Trophoblast cell (in vitro differentiated cells and primary cell): ENCODE data around the gene NR6A1.

Experiments used
- DNase-seq, 2 donors: peaks; one replicate each; pipeline ENCODE4 v3.0.0-alpha.2; 2016
- H2AFZ ChIP-seq: 2 replicates; pipeline ENCODE4 v1.6.1; 2013; ENCODE audit warnings: low read length, moderate library complexity, mild to moderate bottlenecking; ENCODE audit not compliant: insufficient read depth, poor library complexity
- H2AK5ac ChIP-seq: 2 replicates; pipeline ENCODE4 v1.6.1; 2013; ENCODE audit warnings: mild to moderate bottlenecking, low read length
- H2BK120ac ChIP-seq: 2 replicates; pipeline ENCODE4 v1.6.1; 2013; ENCODE audit warnings: low read length, mild to moderate bottlenecking, moderate library complexity; ENCODE audit not compliant: insufficient read depth, poor library complexity
- H2BK12ac ChIP-seq: 2 replicates; pipeline ENCODE4 v1.6.1; 2013; ENCODE audit warnings: mild to moderate bottlenecking, low read length, moderate library complexity
- H2BK5ac ChIP-seq: 2 replicates; pipeline ENCODE4 v1.6.1; 2013; ENCODE audit warnings: low read length, low read depth, moderate library complexity, mild to moderate bottlenecking; ENCODE audit not compliant: poor library complexity
- H3K14ac ChIP-seq: 2 replicates; pipeline ENCODE4 v1.6.1; 2013; ENCODE audit warnings: mild to moderate bottlenecking, low read length
- H3K18ac ChIP-seq: 2 replicates; pipeline ENCODE4 v1.6.1; 2013; ENCODE audit warnings: mild to moderate bottlenecking, low read length
- H3K23ac ChIP-seq: 2 replicates; pipeline ENCODE4 v1.6.1; 2013; ENCODE audit warnings: low read length
- H3K27ac ChIP-seq: 2 replicates; pipeline ENCODE4 v1.5.1; 2013; ENCODE audit warnings: low read depth, mild to moderate bottlenecking, inconsistent platforms, low read length, moderate library complexity
- H3K27me3 ChIP-seq: 2 replicates; pipeline ENCODE4 v1.6.1; 2013; ENCODE audit warnings: inconsistent platforms, mild to moderate bottlenecking, low read length, moderate library complexity; ENCODE audit not compliant: insufficient read depth
- H3K36me3 ChIP-seq, 2 experiments: 1 replicate in 1 of 2; 2 replicates in 1 of 2; pipeline ENCODE4 v1.6.1; 2013; ENCODE audit warnings: low read length in 2 of 2, mild to moderate bottlenecking in 2 of 2, moderate library complexity in 1 of 2; ENCODE audit not compliant: insufficient read depth in 2 of 2, control insufficient read depth in 1 of 2
- H3K4ac ChIP-seq: 2 replicates; pipeline ENCODE4 v1.6.1; 2013; ENCODE audit warnings: low read depth, mild to moderate bottlenecking, low read length, moderate library complexity
- H3K4me1 ChIP-seq, 2 experiments: 1 replicate in 1 of 2; 2 replicates in 1 of 2; pipeline ENCODE4 v1.6.1; 2013; ENCODE audit warnings: low read length in 2 of 2, mild to moderate bottlenecking in 2 of 2, moderate library complexity in 1 of 2; ENCODE audit not compliant: insufficient read depth in 2 of 2, control insufficient read depth in 1 of 2
- H3K4me2 ChIP-seq: 2 replicates; pipeline ENCODE4 v1.6.1; 2013; ENCODE audit warnings: inconsistent platforms, mild to moderate bottlenecking, low read length, moderate library complexity
- H3K4me3 ChIP-seq: 2 replicates; pipeline ENCODE4 v1.5.1; 2013; ENCODE audit warnings: mild to moderate bottlenecking, low read depth, low read length, inconsistent platforms
- H3K79me1 ChIP-seq: one replicate; pipeline ENCODE4 v1.6.1; 2013; ENCODE audit warnings: low read length
- H3K79me2 ChIP-seq: 2 replicates; pipeline ENCODE4 v1.6.1; 2013; ENCODE audit warnings: low read length, mild to moderate bottlenecking; ENCODE audit not compliant: control insufficient read depth, insufficient read depth, poor library complexity
- H3K9ac ChIP-seq: 2 replicates; pipeline ENCODE4 v1.6.1; 2013; ENCODE audit warnings: mild to moderate bottlenecking, low read length
- H3K9me3 ChIP-seq: 2 replicates; pipeline ENCODE4 v1.6.1; 2013; ENCODE audit warnings: low read depth, mild to moderate bottlenecking, control low read depth, inconsistent platforms, low read length; ENCODE audit not compliant: insufficient read depth
- H4K12ac ChIP-seq: 2 replicates; pipeline ENCODE4 v1.6.1; 2013; ENCODE audit warnings: low read depth, mild to moderate bottlenecking, low read length, moderate library complexity
- H4K8ac ChIP-seq: 2 replicates; pipeline ENCODE4 v1.6.1; 2013; ENCODE audit warnings: low read depth, mild to moderate bottlenecking, low read length, moderate library complexity
- H4K91ac ChIP-seq: one replicate; pipeline ENCODE4 v1.6.1; 2013; ENCODE audit warnings: low read depth, mild to moderate bottlenecking, low read length, moderate library complexity
- WGBS: extraction: QIAGEN DNeasy Blood & Tissue Kit; methylation state at CpG from one replicate; pipeline ENCODE4 v1.1.7; 2013; ENCODE audit warnings: missing lambda C conversion rate; ENCODE audit not compliant: insufficient read length, insufficient coverage; ENCODE audit errors: extremely low coverage; 5-methylcytosine and 5-hydroxymethylcytosine counted together

Gene NR6A1

DNA sequence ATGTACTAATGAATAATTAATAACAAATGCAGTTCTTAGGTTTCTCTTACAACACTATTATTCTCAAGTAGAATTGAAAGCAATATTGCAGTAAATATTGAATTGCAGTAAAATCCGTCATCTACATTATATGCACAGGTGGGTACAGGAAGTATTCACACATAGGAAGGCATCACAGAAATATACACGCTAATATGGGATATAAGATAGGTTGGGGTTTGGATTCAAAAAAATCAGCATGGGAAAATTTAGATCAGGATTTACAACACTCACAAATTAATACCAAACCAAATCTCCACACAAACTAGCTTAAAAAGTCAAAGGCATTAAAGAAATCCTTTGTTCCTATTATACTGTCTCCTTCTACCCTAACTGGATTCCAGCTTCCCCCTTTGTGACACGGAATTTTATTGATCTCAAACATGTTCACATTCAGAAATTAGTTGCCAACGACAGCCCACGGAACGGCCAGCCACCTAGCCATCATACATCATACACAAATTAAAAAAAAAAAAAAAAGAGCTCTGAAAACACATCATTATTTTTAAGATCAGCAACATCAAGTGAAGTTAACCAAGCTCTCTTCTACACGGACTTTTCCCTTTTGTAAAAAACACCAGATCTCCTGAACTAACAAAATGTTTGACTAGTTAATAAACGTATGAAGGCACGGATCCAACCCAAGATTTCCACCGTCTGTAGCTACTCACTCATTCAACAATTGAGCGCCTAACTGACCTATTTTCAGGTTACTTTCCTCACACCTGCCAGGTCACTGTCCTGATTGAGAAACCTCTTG is 2.2 kb downstream of the NR6A1 start:
- H2BK12ac ChIP-seq, result no peak overlapping the region
- no peak overlapping the region for H3K14ac ChIP-seq
- no peak overlapping the region for H4K8ac ChIP-seq
- no peak for DNase-seq
- peaks cover 0 to 3% of the 10 kb centered on the region in 2 experiments for H3K4me1 ChIP-seq
- H3K27me3 ChIP-seq, result peaks cover 9% of the 10 kb centered on the region
- H3K79me2 ChIP-seq, result no peaks in the 10 kb centered on the region
- no peaks in the 10 kb centered on the region for H3K79me1 ChIP-seq
- no peaks in the 10 kb centered on the region for H3K36me3 ChIP-seq
- H3K9me3 ChIP-seq, result no peaks in the 10 kb centered on the region
- H2AK5ac ChIP-seq, result no peak overlapping the region
- H2BK5ac ChIP-seq, result no peak overlapping the region
- H3K27ac ChIP-seq, result no peak overlapping the region
- H4K12ac ChIP-seq, result no peak overlapping the region
- no peak overlapping the region for H2AFZ ChIP-seq
- H2BK120ac ChIP-seq, result no peak overlapping the region
- H4K91ac ChIP-seq, result no peak overlapping the region
- no CpG with 5 or more reads among the region's 11 CpGs for WGBS
- H3K4ac ChIP-seq, result no peak overlapping the region
- H3K18ac ChIP-seq, result no peak overlapping the region
- H3K23ac ChIP-seq, result no peak overlapping the region
- H3K9ac ChIP-seq, result no peak overlapping the region
- H3K4me2 ChIP-seq, result peak overlapping the region; percentile 83
- H3K4me3 ChIP-seq, result no peak overlapping the region

DNA sequence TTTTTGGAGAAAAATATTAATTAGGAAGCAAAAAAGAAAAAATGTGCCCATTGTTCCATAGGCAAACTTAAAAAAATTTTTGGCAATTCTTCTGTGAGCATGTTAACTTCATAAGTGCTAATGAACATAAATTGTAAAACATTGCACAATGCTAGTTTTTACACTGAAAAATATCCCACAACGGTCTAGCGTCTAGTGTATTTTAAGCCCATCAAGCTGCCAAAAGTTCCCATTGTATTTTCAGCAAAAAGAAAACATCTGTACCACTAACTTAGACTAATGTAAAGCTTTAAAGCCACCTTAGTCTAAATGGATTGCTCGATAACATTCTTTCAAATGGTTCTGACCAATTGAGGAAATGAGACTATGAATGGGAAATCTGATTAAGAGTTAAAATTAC is 2.8 kb downstream of the NR6A1 start:
- Histone ChIP-seq H3K9ac (no peak overlapping the region), H2BK12ac (no peak overlapping the region), H2BK120ac (no peak overlapping the region), H3K36me3 (no peaks in the 10 kb centered on the region), H3K4me2 (no peak overlapping the region), H3K4me1 (peaks cover 0 to 3% of the 10 kb centered on the region in 2 experiments), H2AK5ac (no peak overlapping the region), H4K91ac (no peak overlapping the region), H3K4ac (no peak overlapping the region), H3K79me1 (no peaks in the 10 kb centered on the region), H3K27me3 (peaks cover 9% of the 10 kb centered on the region), H4K12ac (no peak overlapping the region), H3K18ac (no peak overlapping the region), H3K9me3 (no peaks in the 10 kb centered on the region), H2BK5ac (no peak overlapping the region), H3K23ac (no peak overlapping the region), H3K27ac (no peak overlapping the region), H4K8ac (no peak overlapping the region), H2AFZ (no peak overlapping the region), H3K14ac (no peak overlapping the region), H3K4me3 (no peak overlapping the region), H3K79me2 (no peaks in the 10 kb centered on the region)
- no CpG with 5 or more reads among the region's 3 CpGs for WGBS
- DNase-seq, result no peak

DNA sequence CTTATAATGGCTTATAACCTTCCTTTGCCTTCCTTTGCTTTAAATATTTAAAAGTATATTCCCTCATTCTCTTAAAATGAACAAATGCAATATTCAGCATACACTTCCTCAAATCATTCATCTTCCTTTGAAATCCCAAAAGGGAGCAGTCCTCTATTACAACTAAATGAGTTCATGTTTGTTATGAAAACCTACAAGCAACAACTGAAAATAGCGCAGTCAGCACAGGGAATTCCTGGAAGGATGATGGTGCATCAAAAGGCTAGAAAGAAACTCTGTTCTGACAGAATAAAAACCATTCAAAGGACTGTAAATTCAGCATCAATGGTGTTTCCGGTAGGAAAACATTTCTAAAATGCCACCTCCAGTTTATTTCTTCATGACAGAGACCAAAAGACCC is 3.3 kb downstream of the NR6A1 start:
- H3K4me3 ChIP-seq, result no peak overlapping the region
- H2BK120ac ChIP-seq, result no peak overlapping the region
- H2AK5ac ChIP-seq, result no peak overlapping the region
- no peak overlapping the region for H2BK12ac ChIP-seq
- H4K12ac ChIP-seq, result no peak overlapping the region
- H3K4me2 ChIP-seq, result no peak overlapping the region
- no peak overlapping the region for H3K27ac ChIP-seq
- no peak overlapping the region for H2AFZ ChIP-seq
- H3K4me1 ChIP-seq, result peaks cover 0 to 3% of the 10 kb centered on the region in 2 experiments
- H3K79me1 ChIP-seq, result no peaks in the 10 kb centered on the region
- no CpG with 5 or more reads among the region's 2 CpGs for WGBS
- no peak overlapping the region for H4K8ac ChIP-seq
- no peak overlapping the region for H2BK5ac ChIP-seq
- no peaks in the 10 kb centered on the region for H3K9me3 ChIP-seq
- H3K9ac ChIP-seq, result no peak overlapping the region
- no peak overlapping the region for H3K18ac ChIP-seq
- H3K14ac ChIP-seq, result no peak overlapping the region
- no peak overlapping the region for H3K23ac ChIP-seq
- H4K91ac ChIP-seq, result no peak overlapping the region
- no peaks in the 10 kb centered on the region for H3K36me3 ChIP-seq
- no peak for DNase-seq
- H3K79me2 ChIP-seq, result no peaks in the 10 kb centered on the region
- peaks cover 9% of the 10 kb centered on the region for H3K27me3 ChIP-seq
- no peak overlapping the region for H3K4ac ChIP-seq

DNA sequence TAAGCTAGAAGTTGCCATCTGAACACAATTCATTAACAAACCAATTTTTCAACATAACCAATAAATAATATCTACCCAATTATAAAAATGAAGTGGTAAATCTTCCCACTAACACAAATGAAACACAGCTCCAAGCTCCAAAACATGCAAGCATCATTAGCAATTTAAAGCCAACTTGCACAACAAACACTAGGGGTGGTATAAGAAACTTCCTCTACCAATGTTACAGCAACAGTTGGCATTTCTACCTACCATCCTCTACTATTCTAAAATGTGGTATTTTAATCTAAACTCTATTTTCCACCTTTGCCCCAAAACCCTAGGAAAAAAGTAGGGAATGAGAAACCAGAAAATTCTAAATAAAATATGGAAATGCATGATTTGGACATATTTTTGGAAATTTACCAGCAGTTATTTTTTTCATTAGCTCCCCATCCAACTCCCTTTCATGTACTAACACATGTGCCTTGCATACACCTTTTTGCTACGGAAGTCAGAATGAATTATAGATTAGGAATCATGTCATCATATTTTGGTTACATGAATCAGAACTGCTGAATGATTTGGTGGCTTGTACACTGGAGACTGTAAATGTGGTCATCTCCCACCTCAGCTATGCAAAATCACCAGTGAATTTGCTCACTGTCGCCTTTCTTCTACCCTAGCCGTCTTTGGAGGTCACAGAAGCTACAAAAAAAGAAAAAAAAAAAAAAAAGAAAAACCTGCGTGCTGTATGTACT is 4.1 kb downstream of the NR6A1 start:
- no CpG with 5 or more reads among the region's 4 CpGs for WGBS
- no peak overlapping the region for H4K12ac ChIP-seq
- H2BK5ac ChIP-seq, result no peak overlapping the region
- H3K23ac ChIP-seq, result no peak overlapping the region
- no peak overlapping the region for H3K27ac ChIP-seq
- H2BK12ac ChIP-seq, result no peak overlapping the region
- H3K14ac ChIP-seq, result no peak overlapping the region
- no peak overlapping the region for H2BK120ac ChIP-seq
- H3K9me3 ChIP-seq, result no peaks in the 10 kb centered on the region
- H3K4ac ChIP-seq, result no peak overlapping the region
- H3K9ac ChIP-seq, result no peak overlapping the region
- no peak overlapping the region for H3K4me2 ChIP-seq
- no peak overlapping the region for H3K4me3 ChIP-seq
- no peaks in the 10 kb centered on the region for H3K79me2 ChIP-seq
- no peak overlapping the region for H4K8ac ChIP-seq
- no peak overlapping the region for H4K91ac ChIP-seq
- H3K18ac ChIP-seq, result no peak overlapping the region
- H3K36me3 ChIP-seq, result no peaks in the 10 kb centered on the region
- no peak overlapping the region for H2AK5ac ChIP-seq
- H2AFZ ChIP-seq, result no peak overlapping the region
- no peak for DNase-seq
- peaks cover 9% of the 10 kb centered on the region for H3K27me3 ChIP-seq
- peaks cover 0 to 3% of the 10 kb centered on the region in 2 experiments for H3K4me1 ChIP-seq
- no peaks in the 10 kb centered on the region for H3K79me1 ChIP-seq
